AG04450 (cell line): ENCODE measurements around the gene CPHXL2. TPM values are rescaled to one million over a fixed set of nuclear protein-coding genes. Genes with fewer than 3 reads are reported as not detected.

ENCODE experiments used
- CTCF ChIA-PET: fragments of 300-600, 350-600 bp; formaldehyde crosslinking; extraction: SDS; loops from one replicate; lab custom pipeline; 2022; ENCODE audit warnings: antibody characterized with exemption, inconsistent platforms; lab: Charles Lee
- POLR2A ChIA-PET: fragments of 350-600 bp; formaldehyde crosslinking; extraction: SDS; loops from one replicate; lab custom pipeline; 2021; ENCODE audit warnings: antibody characterized with exemption, inconsistent platforms; lab: Yijun Ruan, JAX
- DNase-seq: peaks from one replicate; pipeline ENCODE4 v3.0.0-alpha.2; 2011; ENCODE audit warnings: low read depth, low spot score
- H3K27ac ChIP-seq: one replicate; pipeline ENCODE4 v1.5.1; 2012; ENCODE audit warnings: low read depth, low read length, control low read depth
- H3K27me3 ChIP-seq: one replicate; pipeline ENCODE4 v1.6.0; 2012; ENCODE audit warnings: low read length; ENCODE audit not compliant: control insufficient read depth, insufficient read depth
- H3K4me3 ChIP-seq: 2 replicates; pipeline ENCODE4 v1.5.1; 2011; ENCODE audit warnings: mild to moderate bottlenecking, low read depth, low read length, control low read depth
- H3K9me3 ChIP-seq: 2 replicates; pipeline ENCODE4 v1.5.1; 2012; ENCODE audit warnings: low read length; ENCODE audit not compliant: control insufficient read depth, insufficient read depth
- CTCF ChIP-seq: IDR thresholded peaks from 2 replicates; pipeline ENCODE4 v1.5.1; 2011; ENCODE audit warnings: low read depth, low read length, control low read depth, inconsistent platforms
- polyA plus RNA-seq: library from polyadenylated mRNA; depleted of rRNA; stranded (reverse); fragments of >200 nt; gene quantifications from 2 replicates; pipeline ENCODE4 v1.2.3, GENCODE V29; 2011; rRNA removed
- small RNA-seq: library from RNA; depleted of rRNA; stranded (forward); fragments of <200 nt; gene quantifications from one replicate; pipeline ENCODE3, GENCODE V24; 2012; ENCODE audit warnings: low read depth; ENCODE audit not compliant: insufficient read length

The CPHXL2 gene
- polyA plus RNA-seq, 1 experiment, result not detected

GRCh38 chr16:75615619-75616018 lies 61.2 kb downstream of the CPHXL2 start:
- Histone ChIP-seq H3K9me3 (no peaks in the 10 kb centered on the region), H3K27me3 (no peaks in the 10 kb centered on the region), H3K27ac (no peak overlapping the region), H3K4me3 (no peak overlapping the region)
- TF ChIP-seq CTCF, result no peak
- POLR2A ChIA-PET, result interaction anchor here (0.6 kb wide), 1 partner anchor 9 kb away, joined by 6 read pairs; no protein-coding TSS in a partner anchor
- CTCF ChIA-PET, result interaction anchor here (0.6 to 2.1 kb wide), 5 partner anchors 9 to 210 kb away, joined by 3 to 10 read pairs (median 4); no protein-coding TSS in a partner anchor
- DNase-seq, result no peak

GRCh38 chr16:75614066-75614897 lies 62.5 kb downstream of the CPHXL2 start:
- POLR2A ChIA-PET, result no interaction called here
- no peak for TF ChIP-seq CTCF
- Histone ChIP-seq H3K27ac (no peak overlapping the region), H3K27me3 (no peaks in the 10 kb centered on the region), H3K4me3 (no peak overlapping the region), H3K9me3 (no peaks in the 10 kb centered on the region)
- DNase-seq, result no peak
- CTCF ChIA-PET, result interaction anchor here (1.3 to 2.1 kb wide), 2 partner anchors 142 to 149 kb away, joined by 3 to 10 read pairs; no protein-coding TSS in a partner anchor

Small RNA genes within 50 kb of the gene (small RNA-seq; reads per million reads assigned to genes)
- gene RN7SL520P, result not detected

Other genes with a start within 250 kb of the CPHXL2 start
- 64.0 and 81.6 TPM in 2 replicates for gene CFDP1, start 243.5 kb downstream of the CPHXL2 start, polyA plus RNA-seq
- gene TMEM170A, start 212.3 kb downstream of the CPHXL2 start, polyA plus RNA-seq, result 8.0 and 13.3 TPM in 2 replicates
- gene CHST6, start 181.6 kb downstream of the CPHXL2 start, polyA plus RNA-seq, result 0.07 and 0.12 TPM in 2 replicates
- gene CHST5, start 140.9 kb downstream of the CPHXL2 start, polyA plus RNA-seq, result not detected in 2 replicates
- gene TMEM231, start 120.8 kb downstream of the CPHXL2 start, polyA plus RNA-seq, result 10.6 and 16.7 TPM in 2 replicates
- gene GABARAPL2, start 110.6 kb downstream of the CPHXL2 start, polyA plus RNA-seq, result 70.9 and 89.8 TPM in 2 replicates
- 32.2 and 32.5 TPM in 2 replicates for gene ADAT1, start 53.7 kb downstream of the CPHXL2 start, polyA plus RNA-seq
- 190 and 203 TPM in 2 replicates for gene KARS1, start 29.3 kb downstream of the CPHXL2 start, polyA plus RNA-seq
- gene TERF2IP, start 29.2 kb downstream of the CPHXL2 start, polyA plus RNA-seq, result 41.4 and 59.5 TPM in 2 replicates
- gene DUXB, start 24.5 kb upstream of the CPHXL2 start, polyA plus RNA-seq, result not detected in 2 replicates
- not detected in 2 replicates for gene CPHXL, start 49.5 kb upstream of the CPHXL2 start, polyA plus RNA-seq